ENCODE measurements around the gene ZNF805.

The ZNF805 gene

GRCh38 chr19:57279418-57280164 lies 39.2 kb downstream of the ZNF805 start:
- intact Hi-C loops (cut with micrococcal nuclease): loop anchor here (1.0 to 5.0 kb wide), 4 partner anchors 39 to 133 kb away; partner anchors contain the start of genes ZNF17, ZNF304, ZNF543 and ZNF805
- Mint-ChIP-seq H3K4me1 (ENCODE audit: low read depth) (peaks cover 21% of the 10 kb centered on the region), H3K4me3 (no peak overlapping the region), H3K9me3 (no peaks in the 10 kb centered on the region), H3K27me3 (no peaks in the 10 kb centered on the region), H3K36me3 (ENCODE audit: low read depth) (peaks cover 27% of the 10 kb centered on the region), H3K27ac (no peak overlapping the region)

GRCh38 chr19:57280165-57280961 lies 39.9 kb downstream of the ZNF805 start, which contains the start of gene ZNF460:
Gene ZNF460 (plus strand): TSS chr19:57280485. CDS start chr19:57280807, 322 bp downstream.
- no peak within 1 kb of the TSS for H3K27ac Mint-ChIP-seq
- peaks cover 29% of the 10 kb centered on the region for H3K36me3 Mint-ChIP-seq (ENCODE audit: low read depth)
- H3K9me3 Mint-ChIP-seq: no peaks in the 10 kb centered on the region
- H3K4me3 Mint-ChIP-seq: no peak within 1 kb of the TSS
- no peaks in the 10 kb centered on the region for H3K27me3 Mint-ChIP-seq
- intact Hi-C loops (cut with micrococcal nuclease): loop anchor here (1.0 to 5.0 kb wide), 3 partner anchors 40 to 72 kb away; partner anchors contain the start of genes ZNF304, ZNF543 and ZNF805
- peaks cover 21% of the 10 kb centered on the region for H3K4me1 Mint-ChIP-seq (ENCODE audit: low read depth)

- Mint-ChIP-seq H3K27ac (no peak overlapping the region), H3K27me3 (no peaks in the 10 kb centered on the region), H3K9me3 (no peaks in the 10 kb centered on the region), H3K4me1 (ENCODE audit: low read depth) (peaks cover 21% of the 10 kb centered on the region), H3K4me3 (no peak overlapping the region), H3K36me3 (ENCODE audit: low read depth) (peaks cover 35% of the 10 kb centered on the region)
- intact Hi-C loops (cut with micrococcal nuclease): loop anchor here (1.0 to 5.0 kb wide), 3 partner anchors 41 to 71 kb away; partner anchors contain the start of genes ZNF304, ZNF543 and ZNF805
Observed at GRCh38 chr19:57280962-57281400, 40.5 kb downstream of the ZNF805 start.

- Mint-ChIP-seq H3K4me3 (no peak overlapping the region), H3K36me3 (ENCODE audit: low read depth) (peaks cover 47% of the 10 kb centered on the region), H3K4me1 (ENCODE audit: low read depth) (peaks cover 21% of the 10 kb centered on the region), H3K9me3 (no peaks in the 10 kb centered on the region), H3K27me3 (no peaks in the 10 kb centered on the region), H3K27ac (no peak overlapping the region)
- intact Hi-C loops (cut with micrococcal nuclease): loop anchor here (5.0 kb wide), 2 partner anchors 40 to 70 kb away; partner anchors contain the start of genes ZNF304 and ZNF543
Observed at GRCh38 chr19:57282011-57282643, 41.7 kb downstream of the ZNF805 start.

- Mint-ChIP-seq H3K9me3 (peaks cover 42% of the 10 kb centered on the region), H3K4me3 (no peak overlapping the region), H3K36me3 (ENCODE audit: low read depth) (peaks cover 100% of the 10 kb centered on the region), H3K4me1 (ENCODE audit: low read depth) (peaks cover 8% of the 10 kb centered on the region), H3K27ac (no peak overlapping the region), H3K27me3 (no peaks in the 10 kb centered on the region)
- intact Hi-C loops (cut with micrococcal nuclease): no loop called here
Observed at GRCh38 chr19:57288373-57288772, 47.9 kb downstream of the ZNF805 start.

DNA sequence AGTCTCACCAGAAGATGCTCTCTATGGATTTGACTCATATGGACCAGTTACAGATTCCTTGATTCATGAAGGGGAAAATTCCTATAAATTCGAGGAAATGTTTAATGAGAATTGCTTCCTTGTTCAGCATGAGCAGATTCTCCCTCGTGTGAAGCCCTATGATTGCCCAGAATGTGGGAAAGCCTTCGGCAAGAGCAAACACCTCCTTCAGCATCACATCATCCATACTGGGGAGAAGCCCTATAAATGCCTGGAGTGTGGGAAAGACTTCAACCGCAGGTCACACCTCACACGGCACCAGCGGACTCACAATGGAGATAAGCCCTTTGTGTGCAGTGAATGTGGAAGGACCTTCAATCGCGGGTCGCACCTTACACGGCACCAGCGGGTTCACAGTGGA lies 50.5 kb downstream of the ZNF805 start:
- Mint-ChIP-seq H3K9me3 (peaks cover 57% of the 10 kb centered on the region), H3K36me3 (ENCODE audit: low read depth) (peaks cover 100% of the 10 kb centered on the region), H3K27me3 (no peaks in the 10 kb centered on the region), H3K4me1 (ENCODE audit: low read depth) (peaks cover 8% of the 10 kb centered on the region), H3K4me3 (no peak overlapping the region), H3K27ac (no peak overlapping the region)
- intact Hi-C loops (cut with micrococcal nuclease): no loop called here

GRCh38 chr19:57292547-57292946 lies 52.1 kb downstream of the ZNF805 start:
- Mint-ChIP-seq H3K4me1 (ENCODE audit: low read depth) (peaks cover 8% of the 10 kb centered on the region), H3K9me3 (peaks cover 57% of the 10 kb centered on the region), H3K36me3 (ENCODE audit: low read depth) (peaks cover 100% of the 10 kb centered on the region), H3K27ac (no peak overlapping the region), H3K27me3 (no peaks in the 10 kb centered on the region), H3K4me3 (no peak overlapping the region)
- intact Hi-C loops (cut with micrococcal nuclease): no loop called here

DNA sequence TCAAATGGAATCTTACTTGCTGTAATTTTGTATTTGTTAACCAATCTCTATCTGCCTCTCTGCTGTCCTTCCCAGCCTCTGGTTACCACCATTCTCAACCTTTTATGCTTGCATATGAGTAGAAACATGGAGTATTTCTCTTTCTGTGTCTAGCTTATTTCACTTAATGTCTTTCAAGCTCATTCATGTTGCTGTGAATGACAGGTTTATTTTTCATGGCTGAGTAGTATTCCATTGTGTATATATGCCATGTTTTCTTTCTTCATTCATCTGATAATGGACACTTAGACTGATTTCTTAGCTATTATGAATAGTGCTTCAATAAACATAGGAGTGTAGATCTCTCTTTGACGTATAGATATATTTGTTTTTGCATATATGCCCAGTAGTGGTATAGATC lies 53.3 kb downstream of the ZNF805 start:
- H3K4me3 Mint-ChIP-seq: no peak overlapping the region
- H3K27ac Mint-ChIP-seq: no peak overlapping the region
- peaks cover under 1% of the 10 kb centered on the region for H3K4me1 Mint-ChIP-seq (ENCODE audit: low read depth)
- peaks cover 55% of the 10 kb centered on the region for H3K9me3 Mint-ChIP-seq
- intact Hi-C loops (cut with micrococcal nuclease): no loop called here
- peaks cover 100% of the 10 kb centered on the region for H3K36me3 Mint-ChIP-seq (ENCODE audit: low read depth)
- no peaks in the 10 kb centered on the region for H3K27me3 Mint-ChIP-seq

DNA sequence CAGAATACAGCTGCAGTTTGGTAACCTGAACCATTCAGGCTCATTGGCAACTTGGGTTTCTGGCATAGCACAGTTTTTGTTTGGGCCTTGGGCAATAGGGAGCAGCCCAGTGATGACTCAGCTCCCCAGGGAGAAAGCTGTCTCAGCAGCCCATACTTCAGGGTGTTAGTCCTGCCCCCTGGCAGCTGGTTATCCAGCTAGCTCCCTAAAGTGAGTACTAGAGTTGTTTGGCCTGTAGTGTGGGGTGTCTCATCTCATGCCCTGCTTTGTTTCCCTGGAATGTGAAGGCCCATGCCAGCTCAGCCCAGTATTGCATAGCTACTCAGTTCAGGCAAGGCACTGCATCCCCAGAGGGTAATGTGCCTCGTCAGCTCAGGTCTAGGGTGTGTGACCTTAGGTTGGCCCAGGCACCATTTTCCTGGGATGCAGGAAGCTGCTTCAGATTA lies 61.6 kb downstream of the ZNF805 start:
- Mint-ChIP-seq H3K27me3 (no peaks in the 10 kb centered on the region), H3K27ac (no peak overlapping the region), H3K9me3 (no peaks in the 10 kb centered on the region), H3K36me3 (ENCODE audit: low read depth) (peaks cover 72% of the 10 kb centered on the region), H3K4me1 (ENCODE audit: low read depth) (peaks cover 5% of the 10 kb centered on the region), H3K4me3 (no peak overlapping the region)
- intact Hi-C loops (cut with micrococcal nuclease): no loop called here

DNA sequence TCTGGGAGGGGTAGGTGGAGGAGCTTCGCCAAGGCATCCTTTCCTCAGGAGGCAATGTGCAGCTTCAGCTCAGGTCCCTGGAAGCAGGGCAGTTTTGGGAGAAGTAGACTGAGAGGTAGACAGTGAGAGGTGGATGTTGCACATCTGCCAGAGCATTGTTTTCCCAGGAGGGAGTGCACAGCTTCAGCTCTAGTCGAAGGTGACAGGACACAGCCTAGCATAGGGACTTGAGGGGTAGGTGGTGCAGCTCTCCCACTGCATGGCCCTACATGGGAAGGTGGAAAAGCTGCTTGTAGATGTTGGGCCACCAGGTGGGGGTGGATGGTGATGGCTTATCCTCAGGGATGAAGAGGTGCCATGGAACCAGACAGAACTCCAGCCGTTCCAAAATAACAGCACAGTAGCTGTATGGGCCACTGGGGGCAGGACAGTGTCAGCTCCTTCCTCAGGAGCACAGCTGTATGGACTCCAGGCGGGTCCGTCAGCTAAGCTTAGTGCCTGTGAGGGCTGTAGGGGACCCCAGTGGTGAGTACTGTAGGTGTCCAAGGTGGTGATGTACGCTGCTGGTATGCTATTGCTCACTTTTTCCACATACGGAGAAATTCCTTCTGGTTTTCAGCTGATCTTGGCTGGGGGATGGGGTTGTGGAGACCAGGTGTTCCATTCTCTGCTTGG lies 62.4 kb downstream of the ZNF805 start:
- Mint-ChIP-seq H3K36me3 (ENCODE audit: low read depth) (peaks cover 64% of the 10 kb centered on the region), H3K27ac (no peak overlapping the region), H3K4me1 (ENCODE audit: low read depth) (peaks cover 5% of the 10 kb centered on the region), H3K27me3 (no peaks in the 10 kb centered on the region), H3K4me3 (no peak overlapping the region), H3K9me3 (no peaks in the 10 kb centered on the region)
- intact Hi-C loops (cut with micrococcal nuclease): no loop called here
